GM12865 (cell line): ENCODE measurements around the gene CTNNB1.
A peak's percentile ranks its signal among the peaks of the same experiment; 100 is the strongest.

Experiments used
- DNase-seq: peaks from one replicate; pipeline ENCODE4 v3.0.0; 2010; ENCODE audit warnings: low read depth
- H3K4me3 ChIP-seq: 2 replicates; pipeline ENCODE4 v1.5.1; 2011; ENCODE audit warnings: mild to moderate bottlenecking, low read depth, low read length, control low read depth
- CTCF ChIP-seq: IDR thresholded peaks from 2 replicates; pipeline ENCODE4 v1.5.1; 2011; ENCODE audit warnings: low read length, control low read depth, low read depth, inconsistent platforms; ENCODE audit not compliant: insufficient read depth; ENCODE audit errors: missing control alignments

The CTNNB1 gene

GRCh38 chr3:41198526-41198925, 779 bp upstream of the CTNNB1 start:
- DNase-seq, result peak; percentile 24
- peak overlapping the region; percentile 99 for H3K4me3 ChIP-seq
- no peak for TF ChIP-seq CTCF

- H3K4me3 ChIP-seq, result peak overlapping the region; percentile 99
- TF ChIP-seq CTCF, result no peak
- DNase-seq, result peak; percentile 62
Measured at GRCh38 chr3:41199866-41200668, 762 bp downstream of the CTNNB1 start.

GRCh38 chr3:41200669-41201021, 1.3 kb downstream of the CTNNB1 start:
- no peak for TF ChIP-seq CTCF
- peak overlapping the region; percentile 99 for H3K4me3 ChIP-seq
- DNase-seq, result peak; percentile 23

- peak overlapping the region; percentile 99 for H3K4me3 ChIP-seq
- TF ChIP-seq CTCF, result no peak
- peak; percentile 21 for DNase-seq
Measured at GRCh38 chr3:41202075-41202833, 2.9 kb downstream of the CTNNB1 start.

- DNase-seq, result peak; percentile 58
- peak; percentile 12 for TF ChIP-seq CTCF
- peak overlapping the region; percentile 99 for H3K4me3 ChIP-seq
Measured at GRCh38 chr3:41202834-41203345, 3.6 kb downstream of the CTNNB1 start.

GRCh38 chr3:41204369-41204768, 5.1 kb downstream of the CTNNB1 start:
- DNase-seq, result no peak
- no peak for TF ChIP-seq CTCF
- no peak overlapping the region for H3K4me3 ChIP-seq
